HCT116 (cell line): ENCODE results near the gene KCNN3. TPM values are rescaled to one million over a fixed set of nuclear protein-coding genes. Genes with fewer than 3 reads are reported as not detected.

Source experiments
- ATAC-seq: fragments of 200-7000 bp; cut with Tn5 transposase; 2 replicates; pipeline ENCODE4 v1.9.1; 2020; ENCODE audit warnings: mild to moderate bottlenecking, moderate library complexity
- BruUV-seq: library from RNA; stranded (reverse); fragments of 400-500 nt; replicated peaks from 2 replicates; lab custom pipeline; 2021; lab: Mats Ljungman, UMichigan
- CTCF ChIA-PET: fragments of 300-600 bp; sonication (Branson Sonifier 250); formaldehyde crosslinking; loops from one replicate; lab custom pipeline; 2021; ENCODE audit warnings: antibody characterized with exemption; lab: Charles Lee
- POLR2A ChIA-PET: fragments of 300-600, 350-600 bp; sonication (Branson Sonifier 250); formaldehyde crosslinking; loops from one replicate; lab custom pipeline; 2021; ENCODE audit warnings: antibody characterized with exemption; lab: Charles Lee
- RAD21 ChIA-PET, 2 experiments: fragments of 300-600 bp; sonication (Branson Sonifier 250); formaldehyde crosslinking; loops; one replicate each; lab custom pipeline; 2023; ENCODE audit warnings: low total read pairs in 2 of 2; ENCODE audit not compliant: uncharacterized antibody in 2 of 2, unreplicated experiment in 2 of 2, low non-redundant PET in 1 of 2; lab: Charles Lee
- DNase-seq: peaks from one replicate; pipeline ENCODE4 v3.0.0-alpha.2; 2010; ENCODE audit warnings: low read depth, low spot score
- H2AFZ ChIP-seq: fragments of 200-600 bp; shearing (Covaris generic), sonication (generic); 2 replicates; pipeline ENCODE4 v1.6.1; 2017; ENCODE audit warnings: low read depth, mixed run types, mixed read lengths, antibody characterized with exemption, low read length; ENCODE audit not compliant: poor library complexity, severe bottlenecking
- H3K27ac ChIP-seq: 2 replicates; pipeline ENCODE4 v1.5.1; 2012; ENCODE audit warnings: low read depth, low read length
- H3K27me3 ChIP-seq: fragments of 200-600 bp; sonication (generic); 2 replicates; pipeline ENCODE4 v1.6.1; 2016; ENCODE audit warnings: mixed run types, low read length, mixed read lengths; ENCODE audit not compliant: insufficient read depth
- H3K36me3 ChIP-seq, 2 experiments: fragments of 200-500 bp in 1 of 2; fragments of 200-600 bp in 1 of 2; sonication (Bioruptor generic) in 1 of 2; sonication (generic) in 1 of 2; 2 replicates each; pipeline versions ENCODE4 v1.5.1 to v1.6.1; 2014 to 2016; ENCODE audit warnings: low read length in 2 of 2, inconsistent platforms in 1 of 2, mixed read lengths in 1 of 2, mixed run types in 1 of 2; ENCODE audit not compliant: insufficient read depth in 2 of 2, control insufficient read depth in 1 of 2
- H3K4me1 ChIP-seq, 2 experiments: fragments of 200-600 bp in 1 of 2; sonication (generic) in 1 of 2; 2 replicates each; pipeline versions ENCODE4 v1.5.1 to v1.6.1; 2012 to 2017; ENCODE audit warnings: low read length in 2 of 2, inconsistent platforms in 1 of 2, mild to moderate bottlenecking in 1 of 2, mixed read lengths in 1 of 2, mixed run types in 1 of 2, moderate library complexity in 1 of 2; ENCODE audit not compliant: insufficient read depth in 2 of 2, control insufficient read depth in 1 of 2
- H3K4me2 ChIP-seq: fragments of 200-600 bp; sonication (generic); 2 replicates; pipeline ENCODE4 v1.6.1; 2017; ENCODE audit warnings: mixed run types, low read length, mixed read lengths
- H3K4me3 ChIP-seq, 2 experiments: fragments of 200-600 bp in 1 of 2; sonication (generic) in 1 of 2; replicated peaks in 1 of 2; 2 replicates each; pipeline ENCODE4 v1.5.1; 2011 to 2016; ENCODE audit warnings: low read length in 2 of 2, control low read depth in 1 of 2, low read depth in 1 of 2, mild to moderate bottlenecking in 1 of 2, mixed read lengths in 1 of 2, mixed run types in 1 of 2
- H3K79me2 ChIP-seq: fragments of 200-600 bp; sonication (generic); 2 replicates; pipeline ENCODE4 v1.6.1; 2017; ENCODE audit warnings: mild to moderate bottlenecking, mixed run types, low read length, moderate library complexity, mixed read lengths; ENCODE audit not compliant: insufficient read depth
- H3K9ac ChIP-seq: fragments of 200-600 bp; sonication (generic); 2 replicates; pipeline ENCODE4 v1.6.1; 2016; ENCODE audit warnings: low read length, mixed read lengths
- H3K9me2 ChIP-seq: fragments of 200-600 bp; sonication (generic), shearing (Covaris generic); 2 replicates; pipeline ENCODE4 v1.6.1; 2017; ENCODE audit warnings: mixed run types, mild to moderate bottlenecking, moderate library complexity; ENCODE audit not compliant: insufficient read depth
- H3K9me3 ChIP-seq, 2 experiments: fragments of 200-500 bp in 1 of 2; fragments of 200-600 bp in 1 of 2; sonication (Bioruptor generic) in 1 of 2; sonication (generic) in 1 of 2; 2 replicates each; pipeline ENCODE4 v1.6.1; 2014 to 2017; ENCODE audit warnings: low read length in 2 of 2, mixed read lengths in 2 of 2, inconsistent platforms in 1 of 2, low read depth in 1 of 2, mild to moderate bottlenecking in 1 of 2, mixed run types in 1 of 2, moderate library complexity in 1 of 2; ENCODE audit not compliant: control insufficient read depth in 1 of 2, insufficient read depth in 1 of 2
- H4K20me1 ChIP-seq: fragments of 200-600 bp; sonication (generic), shearing (Covaris generic); 2 replicates; pipeline ENCODE4 v1.6.1; 2017; ENCODE audit warnings: mixed run types, mild to moderate bottlenecking, moderate library complexity; ENCODE audit not compliant: insufficient read depth
- CBX3 ChIP-seq: IDR thresholded peaks from 2 replicates; pipeline ENCODE4 v1.6.1; 2012; ENCODE audit warnings: low read depth
- EGR1 ChIP-seq: IDR thresholded peaks from 2 replicates; pipeline ENCODE4 v1.6.1; 2012; ENCODE audit warnings: low read depth
- RAD21 ChIP-seq: IDR thresholded peaks from 2 replicates; pipeline ENCODE4 v1.6.1; 2012; ENCODE audit warnings: low read depth, mild to moderate bottlenecking
- TCF7L2 ChIP-seq: IDR thresholded peaks from 2 replicates; pipeline ENCODE4 v1.7.0; 2011; ENCODE audit warnings: borderline replicate concordance, inconsistent platforms; ENCODE audit not compliant: insufficient read depth, insufficient read length; ENCODE audit errors: extremely low read depth
- ZNF274 ChIP-seq: fragments of 200-500 bp; sonication (Bioruptor generic); IDR thresholded peaks from 2 replicates; pipeline ENCODE4 v1.6.1; 2014; ENCODE audit warnings: mild to moderate bottlenecking, low read depth, low read length, inconsistent platforms
- intact Hi-C: fragments of 100-400 bp; cut with micrococcal nuclease; formaldehyde crosslinking; loops from 2 replicates; pipeline ENCODE4 v1.10.0; 2022
- total RNA-seq: library from RNA; stranded (reverse); gene quantifications from one replicate; pipeline ENCODE4 v1.2.1, GENCODE V29; 2021; ENCODE audit not compliant: unreplicated experiment
- TF ChIP-seq, protein P1 (sequence below), 3 experiments: fragments of 200-600 bp in 1 of 3; sonication (generic) in 1 of 3; IDR thresholded peaks in 2 of 3; conservative IDR thresholded peaks in 1 of 3; 2 replicates each; pipeline ENCODE4 v1.5.1; 2012 to 2017; ENCODE audit warnings: low read depth in 2 of 3, low read length in 2 of 3, antibody characterized with exemption in 1 of 3, borderline replicate concordance in 1 of 3, control low read depth in 1 of 3, mild to moderate bottlenecking in 1 of 3, mixed read lengths in 1 of 3, mixed run types in 1 of 3, moderate library complexity in 1 of 3; ENCODE audit not compliant: insufficient read depth in 1 of 3

KCNN3 gene
- total RNA-seq, 1 experiment from 2014 or later, result 1.1 TPM

DNA sequence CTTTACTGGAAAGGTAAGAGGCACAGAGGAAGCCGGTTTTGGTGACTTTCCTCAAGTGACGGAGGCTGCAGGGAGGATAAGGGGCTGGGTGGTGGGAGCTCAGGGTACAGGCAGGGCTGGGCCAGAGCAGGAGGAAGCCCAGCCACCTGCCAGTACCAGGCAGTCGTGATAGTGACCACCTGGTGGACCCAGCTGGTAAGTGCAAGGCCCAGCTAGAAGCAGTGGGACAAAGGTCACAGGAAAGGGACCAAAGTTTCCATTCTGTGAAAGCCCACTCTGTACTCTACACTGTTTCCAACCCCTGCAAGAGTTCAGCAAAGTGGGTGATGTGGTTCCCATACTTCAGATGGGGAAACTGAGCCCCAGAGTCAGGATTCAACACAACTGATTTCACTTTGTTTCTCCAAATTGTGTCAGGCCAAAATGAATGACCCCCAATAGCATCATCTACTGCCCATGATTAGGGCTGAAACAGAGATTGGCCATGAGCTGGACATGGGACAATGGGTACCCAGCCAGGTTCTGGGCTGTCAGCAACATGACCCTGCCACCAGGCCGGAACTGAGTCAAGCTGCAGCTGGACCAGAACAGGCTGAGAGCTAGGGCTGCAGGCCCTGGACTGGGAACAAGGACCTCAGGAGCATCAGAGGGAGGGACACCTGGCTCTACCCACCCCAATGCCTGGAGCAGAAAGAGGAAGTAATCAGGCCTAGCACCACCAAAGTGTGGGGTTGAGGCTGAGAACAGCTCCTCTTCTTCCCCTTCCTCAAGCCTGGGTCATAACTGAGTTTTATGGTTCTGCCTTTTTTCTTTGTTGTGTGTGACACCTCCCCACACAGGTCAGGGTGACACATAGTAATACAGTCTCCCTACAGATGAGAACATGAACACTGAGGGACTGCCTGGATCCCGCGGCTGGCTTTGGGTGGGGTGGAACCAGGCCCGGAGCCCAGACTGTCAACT, 50.2 kb downstream of the KCNN3 start:
- DNase-seq, result peak; percentile 26
- no peak overlapping the region for H2AFZ ChIP-seq
- H3K79me2 ChIP-seq, result no peaks in the 10 kb centered on the region
- H3K4me1 ChIP-seq, result 0 out of 4 replicates have a peak, but pooled peaks cover 0 to 2% of the 10 kb centered on the region in 2 experiments
- intact Hi-C loops, result no loop called here
- no peak overlapping the region for H3K27ac ChIP-seq
- H4K20me1 ChIP-seq, result no peaks in the 10 kb centered on the region
- BruUV-seq, result no TSS peak
- no peaks in the 10 kb centered on the region for H3K9me2 ChIP-seq
- H3K27me3 ChIP-seq, result no peaks in the 10 kb centered on the region
- no peaks in the 10 kb centered on the region for H3K9me3 ChIP-seq
- H3K4me2 ChIP-seq, result no peak overlapping the region
- RAD21 ChIA-PET, result no interaction called here
- TF ChIP-seq, protein P1, sequence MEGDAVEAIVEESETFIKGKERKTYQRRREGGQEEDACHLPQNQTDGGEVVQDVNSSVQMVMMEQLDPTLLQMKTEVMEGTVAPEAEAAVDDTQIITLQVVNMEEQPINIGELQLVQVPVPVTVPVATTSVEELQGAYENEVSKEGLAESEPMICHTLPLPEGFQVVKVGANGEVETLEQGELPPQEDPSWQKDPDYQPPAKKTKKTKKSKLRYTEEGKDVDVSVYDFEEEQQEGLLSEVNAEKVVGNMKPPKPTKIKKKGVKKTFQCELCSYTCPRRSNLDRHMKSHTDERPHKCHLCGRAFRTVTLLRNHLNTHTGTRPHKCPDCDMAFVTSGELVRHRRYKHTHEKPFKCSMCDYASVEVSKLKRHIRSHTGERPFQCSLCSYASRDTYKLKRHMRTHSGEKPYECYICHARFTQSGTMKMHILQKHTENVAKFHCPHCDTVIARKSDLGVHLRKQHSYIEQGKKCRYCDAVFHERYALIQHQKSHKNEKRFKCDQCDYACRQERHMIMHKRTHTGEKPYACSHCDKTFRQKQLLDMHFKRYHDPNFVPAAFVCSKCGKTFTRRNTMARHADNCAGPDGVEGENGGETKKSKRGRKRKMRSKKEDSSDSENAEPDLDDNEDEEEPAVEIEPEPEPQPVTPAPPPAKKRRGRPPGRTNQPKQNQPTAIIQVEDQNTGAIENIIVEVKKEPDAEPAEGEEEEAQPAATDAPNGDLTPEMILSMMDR (IDR thresholded peaks at IDR 0.05 in 2 of 3, conservative IDR thresholded peaks at IDR 0.05 in 1 of 3; ENCODE audit: borderline replicate concordance in 1 of 3, insufficient read depth in 1 of 3, low read depth in 2 of 3, low read length in 2 of 3), result peak; percentile 30 to 65 (median 63); a peak in 5 of 6 replicates
- TF ChIP-seq RAD21 (peak; percentile 39; the same call in 1 of the 2 replicates), TCF7L2 (no peak), CBX3 (no peak), ZNF274 (no peak), EGR1 (no peak)
- POLR2A ChIA-PET, result no interaction called here
- CTCF ChIA-PET, result interaction anchor here (0.8 to 2.4 kb wide), 8 partner anchors 9 to 151 kb away, joined by 3 to 7 read pairs (median 4); no protein-coding TSS in a partner anchor
- no peak overlapping the region for H3K9ac ChIP-seq
- no peaks in the 10 kb centered on the region for H3K36me3 ChIP-seq
- peak; percentile 96 for ATAC-seq
- no peak overlapping the region for H3K4me3 ChIP-seq
